PC-3 (cell line): ENCODE data around the gene GFM2. TPM values are rescaled to one million over a fixed set of nuclear protein-coding genes. Genes with fewer than 3 reads are reported as not detected.

ENCODE experiments used
- ATAC-seq: fragments of 200-7000 bp; cut with Tn5 transposase; 2 replicates; pipeline ENCODE4 v1.9.1; 2020; ENCODE audit warnings: mild to moderate bottlenecking, moderate library complexity
- Bru-seq: library from RNA; stranded (reverse); fragments of 400-500 nt; gene quantifications from one replicate; lab custom pipeline; 2021; lab: Mats Ljungman, UMichigan
- BruChase-seq, 2 experiments: library from RNA; stranded (reverse); fragments of 400-500 nt; gene quantifications; one replicate each; lab custom pipeline; 2021; lab: Mats Ljungman, UMichigan
- BruUV-seq: library from RNA; stranded (reverse); fragments of 400-500 nt; replicated peaks from 2 replicates; lab custom pipeline; 2021; lab: Mats Ljungman, UMichigan
- CTCF ChIA-PET: fragments of 300-600 bp; sonication (Branson Sonifier 250); formaldehyde crosslinking; loops from one replicate; lab custom pipeline; 2022; ENCODE audit warnings: antibody characterized with exemption; lab: Charles Lee
- POLR2A ChIA-PET: fragments of 300-600 bp; sonication (Branson Sonifier 250); formaldehyde crosslinking; loops from one replicate; lab custom pipeline; 2022; ENCODE audit warnings: antibody characterized with exemption; ENCODE audit not compliant: unreplicated experiment; lab: Charles Lee
- DNase-seq: peaks from one replicate; pipeline ENCODE4 v3.0.0-alpha.2; 2015
- H2AFZ ChIP-seq: fragments of 300-600 bp; sonication (generic); 2 replicates; pipeline ENCODE4 v1.6.0; 2016; ENCODE audit warnings: antibody characterized with exemption, low read length
- H3F3A ChIP-seq: fragments of 300-600 bp; sonication (generic); one replicate; pipeline ENCODE4 v1.6.0; 2017; ENCODE audit warnings: antibody characterized with exemption, low read length, control low read depth, mild to moderate bottlenecking; ENCODE audit not compliant: unreplicated experiment
- H3K27ac ChIP-seq: fragments of 300-600 bp; sonication (generic); 2 replicates; pipeline ENCODE4 v1.5.1; 2016; ENCODE audit warnings: mild to moderate bottlenecking, low read length
- H3K27me3 ChIP-seq: fragments of 300-600 bp; sonication (generic); 2 replicates; pipeline ENCODE4 v1.6.1; 2016; ENCODE audit warnings: low read length, mixed read lengths
- H3K36me3 ChIP-seq: fragments of 300-600 bp; sonication (generic); 2 replicates; pipeline ENCODE4 v1.6.1; 2016; ENCODE audit warnings: low read depth, mixed run types, low read length, mixed read lengths
- H3K4me1 ChIP-seq: fragments of 300-600 bp; sonication (generic); 2 replicates; pipeline ENCODE4 v1.5.1; 2016; ENCODE audit warnings: low read length; ENCODE audit not compliant: insufficient read depth
- H3K4me2 ChIP-seq: fragments of 300-600 bp; sonication (generic); 2 replicates; pipeline ENCODE4 v1.6.0; 2016; ENCODE audit warnings: low read length
- H3K4me3 ChIP-seq: fragments of 300-600 bp; sonication (generic); 2 replicates; pipeline ENCODE4 v1.5.1; 2016; ENCODE audit warnings: mild to moderate bottlenecking, low read length, mixed read lengths
- H3K79me2 ChIP-seq: fragments of 300-600 bp; sonication (generic); 2 replicates; pipeline ENCODE4 v1.6.1; 2017; ENCODE audit warnings: low read length, mixed read lengths
- H3K9ac ChIP-seq: fragments of 300-600 bp; sonication (generic); 2 replicates; pipeline ENCODE4 v1.6.0; 2016; ENCODE audit warnings: mild to moderate bottlenecking, low read length
- H3K9me2 ChIP-seq: fragments of 300-600 bp; sonication (generic); replicated peaks from 2 replicates; pipeline ENCODE4 v1.6.1; 2016; ENCODE audit warnings: mixed run types, low read length, mixed read lengths
- H3K9me3 ChIP-seq: fragments of 300-600 bp; sonication (generic); 2 replicates; pipeline ENCODE4 v1.6.1; 2016; ENCODE audit warnings: low read length, mixed read lengths
- H4K20me1 ChIP-seq: fragments of 300-600 bp; sonication (generic); 2 replicates; pipeline ENCODE4 v1.6.1; 2016; ENCODE audit warnings: low read length, mixed read lengths
- CTCF ChIP-seq: fragments of 300-600 bp; sonication (generic); conservative IDR thresholded peaks from 2 replicates; pipeline ENCODE4 v1.5.1; 2017; ENCODE audit warnings: antibody characterized with exemption, low read depth, mild to moderate bottlenecking, low read length
- EZH2 ChIP-seq: fragments of 300-600 bp; sonication (generic); IDR thresholded peaks from one replicate; pipeline ENCODE4 v1.6.1; 2017; ENCODE audit warnings: antibody characterized with exemption, mild to moderate bottlenecking, low read length; ENCODE audit not compliant: unreplicated experiment
- EZH2phosphoT487 ChIP-seq: fragments of 300-600 bp; sonication (generic); IDR thresholded peaks from 2 replicates; pipeline ENCODE4 v1.6.1; 2018; ENCODE audit warnings: mild to moderate bottlenecking, antibody characterized with exemption, low read length, borderline replicate concordance
- intact Hi-C: fragments of 100-400 bp; cut with micrococcal nuclease; formaldehyde crosslinking; loops from 2 replicates; pipeline ENCODE4 v1.9.0; 2023
- long read RNA-seq: library from polyadenylated mRNA; unstranded; transcript quantifications from one replicate; pipeline ENCODE4 v2.0.0, GENCODE V29; 2021; ENCODE audit not compliant: unreplicated experiment
- total RNA-seq: library from RNA; depleted of rRNA; stranded (reverse); fragments of >200 nt; gene quantifications from 2 replicates; pipeline ENCODE4 v1.2.3, GENCODE V29; 2014; rRNA removed

GFM2 gene, protein sequence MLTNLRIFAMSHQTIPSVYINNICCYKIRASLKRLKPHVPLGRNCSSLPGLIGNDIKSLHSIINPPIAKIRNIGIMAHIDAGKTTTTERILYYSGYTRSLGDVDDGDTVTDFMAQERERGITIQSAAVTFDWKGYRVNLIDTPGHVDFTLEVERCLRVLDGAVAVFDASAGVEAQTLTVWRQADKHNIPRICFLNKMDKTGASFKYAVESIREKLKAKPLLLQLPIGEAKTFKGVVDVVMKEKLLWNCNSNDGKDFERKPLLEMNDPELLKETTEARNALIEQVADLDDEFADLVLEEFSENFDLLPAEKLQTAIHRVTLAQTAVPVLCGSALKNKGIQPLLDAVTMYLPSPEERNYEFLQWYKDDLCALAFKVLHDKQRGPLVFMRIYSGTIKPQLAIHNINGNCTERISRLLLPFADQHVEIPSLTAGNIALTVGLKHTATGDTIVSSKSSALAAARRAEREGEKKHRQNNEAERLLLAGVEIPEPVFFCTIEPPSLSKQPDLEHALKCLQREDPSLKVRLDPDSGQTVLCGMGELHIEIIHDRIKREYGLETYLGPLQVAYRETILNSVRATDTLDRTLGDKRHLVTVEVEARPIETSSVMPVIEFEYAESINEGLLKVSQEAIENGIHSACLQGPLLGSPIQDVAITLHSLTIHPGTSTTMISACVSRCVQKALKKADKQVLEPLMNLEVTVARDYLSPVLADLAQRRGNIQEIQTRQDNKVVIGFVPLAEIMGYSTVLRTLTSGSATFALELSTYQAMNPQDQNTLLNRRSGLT
- total RNA-seq (18.9 and 36.8 TPM in 2 replicates), Bru-seq, nascent RNA (percentile 75 among the genes with signal in this experiment), BruChase-seq, experiment 1, labeled RNA remaining after a 6-hour chase (percentile 67 among the genes with signal in this experiment), BruChase-seq, experiment 2, labeled RNA remaining after a 2-hour chase (percentile 79 among the genes with signal in this experiment)
- long read RNA-seq, transcript GFM2-201 (21 exons, 3,249 nt) = major isoform, 51 of 73 reads
- long read RNA-seq, partial matches to known transcripts = 11 of 73 reads
- long read RNA-seq, other reads (novel, unspliced or antisense) = 9 of 73 reads

DNA sequence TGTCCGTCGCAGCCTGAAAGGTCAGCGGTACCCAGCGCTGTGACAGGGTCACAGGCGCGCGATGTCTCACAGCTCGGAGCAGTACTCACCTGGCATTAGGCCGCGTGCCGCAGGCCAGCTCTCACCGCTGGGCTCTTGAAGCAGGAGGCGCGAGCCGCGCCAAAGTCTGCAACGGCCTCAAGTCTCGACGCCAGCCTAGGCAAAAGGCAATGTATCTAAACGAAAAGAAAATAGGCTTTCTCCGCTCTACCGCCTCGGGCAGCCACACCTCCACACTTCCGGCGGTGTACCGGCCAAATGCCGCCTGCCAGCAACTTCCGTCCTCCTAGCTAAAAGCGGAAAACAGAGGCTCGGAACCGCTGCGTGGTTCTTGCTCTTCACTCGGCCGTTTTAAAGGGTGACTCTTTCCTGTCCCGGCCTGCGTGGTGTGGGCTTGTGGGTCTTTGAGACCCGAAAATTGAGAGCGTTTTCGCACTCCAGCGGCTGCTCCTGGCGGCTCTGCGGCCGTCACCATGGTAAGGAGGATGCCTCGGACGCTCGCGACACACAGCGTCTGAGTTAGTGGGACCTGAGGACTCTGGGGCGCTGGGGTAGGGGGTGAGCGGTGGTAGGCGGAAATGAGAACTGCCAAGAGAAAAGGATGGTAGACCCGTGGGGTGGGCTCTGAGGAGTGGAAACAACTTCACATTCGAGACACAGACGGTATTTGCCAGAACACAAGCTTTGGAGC is at the start of gene GFM2, which contains the start of gene NSA2:
GFM2 (minus strand) TSS at position 269 of the 730 bp plus-strand sequence. CDS start 3,375 bp downstream, outside the sequence.
NSA2 (plus strand) TSS at position 401 of the 730 bp plus-strand sequence; CDS start at position 513, 112 bp downstream.
- H3K4me1 ChIP-seq = peaks cover 38% of the 10 kb centered on the region
- peaks cover 5% of the 10 kb centered on the region; the same call in 1 of the 2 replicates for H3K36me3 ChIP-seq
- TF ChIP-seq EZH2phosphoT487 (no peak), CTCF (no peak), EZH2 (no peak)
- BruUV-seq = no TSS peak
- peak within 1 kb of the TSS; percentile 89 for H3K4me2 ChIP-seq
- intact Hi-C loops = loop anchor here (2.0 to 5.0 kb wide), 2 partner anchors 135 to 152 kb away; no protein-coding TSS in a partner anchor
- ATAC-seq = peak; percentile 77
- CTCF ChIA-PET = interaction anchor here (0.5 to 0.6 kb wide), 2 partner anchors 130 to 281 kb away, joined by 3 read pairs; no protein-coding TSS in a partner anchor
- H3K9ac ChIP-seq = peak within 1 kb of the TSS; percentile 93
- no peaks in the 10 kb centered on the region for H3K9me3 ChIP-seq
- no peaks in the 10 kb centered on the region for H3K9me2 ChIP-seq
- H3F3A ChIP-seq = peaks cover 8% of the 10 kb centered on the region
- peak within 1 kb of the TSS; percentile 94 for H2AFZ ChIP-seq
- POLR2A ChIA-PET = no interaction called here
- DNase-seq = peak; percentile 90
- H3K79me2 ChIP-seq = peaks cover 54% of the 10 kb centered on the region
- no peaks in the 10 kb centered on the region for H4K20me1 ChIP-seq
- H3K27ac ChIP-seq = peak within 1 kb of the TSS; percentile 50
- no peaks in the 10 kb centered on the region for H3K27me3 ChIP-seq
- H3K4me3 ChIP-seq = peak within 1 kb of the TSS; percentile 97

DNA sequence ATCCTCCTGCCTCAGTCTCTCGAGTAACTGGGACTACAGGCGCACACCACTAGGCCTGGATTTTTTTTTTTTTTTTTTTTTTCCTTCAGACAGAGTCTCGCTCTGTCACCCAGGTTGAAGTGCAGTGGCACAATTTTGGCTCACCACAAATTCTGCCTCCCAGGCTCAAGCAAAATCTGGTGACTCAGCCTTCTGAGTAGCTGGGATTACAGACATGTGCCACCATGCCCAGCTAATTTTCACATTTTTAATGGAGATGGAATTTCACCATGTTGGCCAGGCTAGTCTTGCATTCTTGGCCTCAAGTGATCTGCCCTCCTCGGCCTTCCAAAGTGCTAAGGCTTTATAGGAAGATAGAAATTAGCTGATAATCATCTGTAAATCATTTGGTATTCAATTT is 44.0 kb upstream of the GFM2 start:
- H2AFZ ChIP-seq = no peak overlapping the region
- no peaks in the 10 kb centered on the region for H3K79me2 ChIP-seq
- H3K9me3 ChIP-seq = no peaks in the 10 kb centered on the region
- intact Hi-C loops = no loop called here
- H3K4me3 ChIP-seq = no peak overlapping the region
- BruUV-seq = no TSS peak
- H4K20me1 ChIP-seq = no peaks in the 10 kb centered on the region
- no peak overlapping the region for H3K9ac ChIP-seq
- no peaks in the 10 kb centered on the region for H3K27me3 ChIP-seq
- no peak for TF ChIP-seq EZH2
- TF ChIP-seq EZH2phosphoT487 = no peak
- TF ChIP-seq CTCF = no peak
- ATAC-seq (no peak), DNase-seq (peak; percentile 21)
- no peak overlapping the region for H3K27ac ChIP-seq
- H3K4me2 ChIP-seq = no peak overlapping the region
- H3K9me2 ChIP-seq = no peaks in the 10 kb centered on the region
- ChIA-PET CTCF (no interaction called here), POLR2A (no interaction called here)
- no peaks in the 10 kb centered on the region for H3K36me3 ChIP-seq
- no peaks in the 10 kb centered on the region for H3F3A ChIP-seq
- H3K4me1 ChIP-seq = no peaks in the 10 kb centered on the region
